Activated CD4-positive, alpha-beta T cell treated with anti-CD3 and anti-CD28 coated beads, Interleukin-2, amount 50 U/mL, for 16 hours (primary cell): ENCODE data around the gene ECT2L.

Experiments
- DNase-seq: peaks from one replicate; pipeline ENCODE4 v3.0.0-alpha.2; 2020

The ECT2L gene

GRCh38 chr6:138795809-138796603 lies at the start of gene ECT2L:
TSS of gene ECT2L (plus strand) at chr6:138796087. CDS start at chr6:138813275, 17,188 bp downstream.
- no peak for DNase-seq

- DNase-seq = no peak
These were observed 43.9 kb upstream of the ECT2L start for GRCh38 chr6:138752017-138752416.

- no peak for DNase-seq
These were observed 38.8 kb upstream of the ECT2L start for GRCh38 chr6:138757136-138757535.

- DNase-seq = peak; percentile 36
These were observed 29.8 kb upstream of the ECT2L start for GRCh38 chr6:138765896-138766655.

GRCh38 chr6:138769102-138769676 lies 26.7 kb upstream of the ECT2L start:
- no peak for DNase-seq

GRCh38 chr6:138772596-138773176 lies 23.2 kb upstream of the ECT2L start:
- DNase-seq = no peak

GRCh38 chr6:138773177-138774091 lies 22.5 kb upstream of the ECT2L start, which contains the start of gene CCDC28A:
TSS of gene CCDC28A (plus strand) at chr6:138773769. CDS start at chr6:138776121, 2,352 bp downstream.
- peak; percentile 96 for DNase-seq

GRCh38 chr6:138774370-138774769 lies 21.5 kb upstream of the ECT2L start:
- DNase-seq = no peak

GRCh38 chr6:138776659-138777058 lies 19.2 kb upstream of the ECT2L start:
- no peak for DNase-seq

- no peak for DNase-seq
These were observed 17.6 kb upstream of the ECT2L start for GRCh38 chr6:138778331-138778730.

GRCh38 chr6:138782243-138782642 lies 13.6 kb upstream of the ECT2L start:
- no peak for DNase-seq

- no peak for DNase-seq
These were observed 10.8 kb upstream of the ECT2L start for GRCh38 chr6:138785079-138785478.

GRCh38 chr6:138785980-138786379 lies 9.9 kb upstream of the ECT2L start:
- DNase-seq = no peak

- no peak for DNase-seq
These were observed 8.7 kb upstream of the ECT2L start for GRCh38 chr6:138787138-138787537.

GRCh38 chr6:138796771-138797170 lies 884 bp downstream of the ECT2L start:
- no peak for DNase-seq

- DNase-seq = no peak
These were observed 2.0 kb downstream of the ECT2L start for GRCh38 chr6:138797806-138798446.

GRCh38 chr6:138800377-138801150 lies 4.7 kb downstream of the ECT2L start:
- no peak for DNase-seq

GRCh38 chr6:138803331-138803730 lies 7.4 kb downstream of the ECT2L start:
- no peak for DNase-seq

- no peak for DNase-seq
These were observed 8.0 kb downstream of the ECT2L start for GRCh38 chr6:138803861-138804260.

GRCh38 chr6:138805016-138805765 lies 9.3 kb downstream of the ECT2L start:
- no peak for DNase-seq
